NCI-H2227 (cell line): ENCODE data around the gene STAT3.
A peak's percentile ranks its signal among the peaks of the same experiment; 100 is the strongest.
"Not testable (repeated sequence)": the region's sequence is repeated elsewhere in the genome, so short reads cannot be mapped to it uniquely, and the experiment has no call there.

Experiments used
- DNase-seq: peaks from one replicate; lab custom pipeline; 2025; ENCODE audit not compliant: unreplicated experiment; lab: John Stamatoyannopoulos, UW

The STAT3 gene

DNA sequence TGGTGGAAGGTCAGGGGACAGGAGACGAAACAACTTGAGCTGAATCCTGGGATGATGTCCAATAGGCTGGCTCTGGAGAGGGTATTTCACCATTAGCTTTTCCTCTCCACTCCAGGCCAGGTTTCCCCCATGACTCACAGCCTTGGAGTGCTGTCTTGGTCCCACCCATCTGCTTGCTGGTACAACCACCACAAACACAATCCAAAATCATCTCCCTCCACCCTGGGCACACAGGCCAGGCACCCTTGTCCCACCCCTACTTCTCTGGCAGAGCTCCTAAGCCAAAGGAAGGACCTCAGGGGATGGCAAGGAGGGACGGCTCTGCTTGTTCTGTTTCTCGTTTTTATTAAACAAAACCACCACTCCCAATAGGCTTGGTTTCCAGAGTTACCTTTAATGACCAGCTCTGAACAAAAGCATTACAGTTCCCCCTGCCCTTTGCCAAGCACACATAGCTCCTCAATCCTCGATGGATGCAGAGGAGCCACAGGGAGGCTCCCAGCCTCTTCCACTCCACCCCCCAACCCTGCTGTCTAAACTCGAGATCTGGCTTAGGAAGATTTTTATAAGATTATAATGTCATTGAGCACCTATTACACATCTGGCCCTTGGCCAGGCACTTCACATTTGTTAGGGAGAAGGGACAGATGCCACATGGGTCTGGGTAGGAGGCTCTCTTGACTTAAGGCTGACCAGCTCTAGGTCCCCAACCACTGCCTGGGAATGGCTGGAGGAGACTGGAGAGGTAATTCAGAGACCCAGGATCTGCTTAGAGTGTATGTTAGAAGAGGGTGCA is 21.5 kb upstream of the STAT3 start:
- no peak for DNase-seq

DNA sequence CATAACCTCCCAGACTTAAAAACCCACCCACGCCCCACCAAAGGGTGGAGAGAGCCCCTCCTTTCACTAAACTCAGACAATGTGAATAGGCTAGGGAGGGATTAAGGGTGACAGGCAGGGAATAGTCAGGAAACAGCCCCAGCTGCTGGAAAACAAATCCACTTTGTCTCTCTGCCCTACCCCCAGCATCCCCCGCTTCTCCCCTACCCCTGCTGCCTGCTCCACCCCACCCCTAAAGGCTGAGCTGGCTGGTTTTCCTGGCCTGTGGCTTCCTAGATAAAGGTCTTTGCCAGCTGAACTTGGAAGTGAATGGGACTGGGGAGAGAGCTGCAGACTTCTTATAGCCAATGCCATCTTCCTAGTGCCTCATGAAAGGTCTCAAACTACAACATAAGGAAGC is 19.8 kb upstream of the STAT3 start:
- DNase-seq: no peak

DNA sequence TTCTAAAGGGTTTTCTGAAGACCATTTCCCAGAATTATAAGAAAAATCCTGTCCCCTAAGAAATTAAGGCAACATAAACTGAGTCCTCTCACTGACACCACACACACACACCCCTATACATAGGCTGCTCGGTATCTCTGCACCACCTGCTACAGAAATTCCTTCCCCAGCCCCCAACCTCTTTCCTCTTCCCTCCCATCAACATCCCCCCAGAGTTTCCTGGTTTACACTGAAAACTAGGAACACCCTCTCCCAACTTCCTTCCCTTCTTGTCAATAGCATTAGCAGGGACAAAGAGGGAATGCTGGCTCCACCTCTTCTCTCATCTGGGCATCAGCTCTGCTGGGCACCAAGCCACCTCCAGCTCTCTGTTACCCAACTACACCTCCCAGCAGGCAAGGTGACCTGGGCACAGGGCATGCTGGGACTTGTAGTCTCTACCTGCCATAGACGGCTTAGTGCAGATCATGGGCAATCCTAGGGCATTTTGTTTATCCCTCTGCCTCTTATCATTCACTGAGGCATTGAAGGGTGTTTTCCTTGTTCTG is 19.1 kb upstream of the STAT3 start:
- peak; percentile 76 for DNase-seq

DNA sequence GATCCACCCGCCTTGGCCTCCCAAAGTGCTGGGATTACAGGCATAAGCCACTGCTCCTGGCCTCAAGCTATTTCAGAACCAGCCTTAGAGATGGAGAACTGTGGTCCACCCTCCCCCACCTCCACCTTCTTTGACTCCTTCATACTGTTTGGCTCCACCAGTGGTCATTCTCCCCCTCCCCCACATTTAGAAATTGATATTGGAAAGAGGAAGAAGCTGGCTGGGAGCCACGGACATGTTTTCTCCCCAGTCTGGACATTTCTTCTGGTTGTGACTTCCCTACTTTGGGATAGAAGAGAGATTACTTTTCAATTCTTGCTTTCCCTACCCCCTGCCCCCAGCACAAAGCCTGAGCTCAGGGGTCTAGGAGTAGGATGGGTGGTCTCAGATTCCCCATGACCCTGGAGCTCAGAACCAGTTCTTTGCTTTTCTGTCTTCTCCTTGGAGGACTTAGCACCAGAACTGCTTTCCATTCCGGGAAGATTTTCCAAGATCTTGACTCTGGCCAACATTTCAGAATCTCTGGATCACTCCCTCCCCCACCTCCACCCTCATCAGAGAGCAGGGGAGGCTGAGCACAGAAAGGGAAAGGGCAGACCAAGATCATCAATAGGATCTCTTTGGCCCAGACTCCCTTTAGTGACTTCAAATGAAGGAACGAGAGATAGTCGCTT is 18.5 kb upstream of the STAT3 start:
- no peak for DNase-seq

DNA sequence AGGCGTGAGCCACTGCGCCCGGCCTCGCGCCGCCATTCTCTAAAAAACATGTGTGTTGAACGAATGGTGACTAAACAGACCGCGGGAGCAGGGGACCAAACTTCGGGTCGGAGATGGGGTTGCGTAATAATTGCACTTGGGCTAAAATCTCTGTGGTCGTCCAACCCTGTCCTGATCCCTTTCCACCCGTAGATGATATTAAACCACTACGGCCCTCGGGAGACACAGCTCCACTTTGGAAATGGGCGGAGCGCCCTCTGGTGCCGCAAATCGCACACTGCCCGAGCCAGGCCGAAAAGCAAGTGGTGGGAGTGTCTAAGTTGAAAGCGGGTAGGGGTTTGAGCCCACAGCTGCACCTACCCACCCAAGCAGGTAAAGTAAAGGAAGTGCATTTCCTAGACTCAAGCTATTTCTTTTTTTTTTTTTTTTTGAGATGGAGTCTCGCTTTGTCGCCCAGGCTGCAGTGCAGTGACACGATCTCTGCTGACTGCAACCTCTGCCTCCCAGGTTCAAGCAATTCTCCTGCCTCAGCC is 17.8 kb upstream of the STAT3 start:
- peak; percentile 71 for DNase-seq

DNA sequence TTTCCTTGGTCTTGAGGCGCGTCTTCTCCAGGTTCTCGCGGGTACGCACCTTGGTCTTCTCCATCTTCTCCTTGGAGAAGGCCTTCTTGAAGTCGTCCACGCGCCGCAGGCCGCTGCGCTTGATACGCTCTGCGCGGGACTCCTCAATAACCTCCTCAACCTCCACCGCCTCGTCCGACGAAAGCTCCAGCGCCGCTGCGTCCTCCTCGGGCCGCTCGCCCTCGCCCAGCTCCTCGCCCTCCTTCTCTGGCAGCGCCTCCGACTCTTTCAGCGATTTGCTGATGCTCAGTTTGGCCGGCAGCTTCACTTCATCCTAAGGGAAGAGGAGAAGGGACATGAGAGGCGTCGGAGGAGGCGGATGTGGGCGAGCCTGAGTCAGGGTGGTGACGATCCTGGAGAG is 16.8 kb upstream of the STAT3 start:
- no peak for DNase-seq

DNA sequence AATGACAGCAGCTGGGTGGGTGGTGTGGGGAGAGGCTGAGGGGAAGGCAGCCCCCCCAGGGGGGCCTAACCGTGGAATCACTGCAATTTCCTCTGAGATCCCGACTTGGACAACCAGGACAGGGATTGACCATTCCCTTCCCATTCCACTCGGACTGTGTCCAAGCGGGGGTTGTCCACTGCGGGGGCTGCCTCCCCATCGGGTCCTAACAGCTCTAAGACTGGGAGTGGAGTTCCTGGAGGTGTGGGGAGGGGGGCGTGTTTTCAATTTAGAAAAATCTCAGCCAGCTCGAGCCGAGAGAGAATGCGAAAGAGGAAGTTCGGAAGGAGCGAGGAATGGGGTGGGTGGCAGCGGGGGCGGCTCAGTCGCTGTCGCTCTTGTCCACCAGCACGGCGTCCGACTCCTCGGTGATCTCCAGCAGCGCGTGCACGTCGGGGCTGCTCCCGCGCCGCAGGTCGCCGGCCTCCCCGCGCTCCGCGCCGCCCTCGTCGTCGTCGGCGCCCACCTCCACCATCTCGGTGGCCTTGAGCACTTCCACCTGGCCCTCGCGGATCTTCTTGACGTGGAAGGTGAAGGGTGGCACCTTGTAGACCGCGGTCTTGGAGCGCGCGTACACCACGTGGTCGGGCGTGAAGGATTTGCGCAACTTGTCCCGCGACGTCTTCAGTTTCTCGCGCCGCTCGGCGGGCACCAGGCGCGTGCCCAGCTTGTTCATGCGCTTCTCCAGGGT is 16.2 kb upstream of the STAT3 start:
- DNase-seq: no peak

DNA sequence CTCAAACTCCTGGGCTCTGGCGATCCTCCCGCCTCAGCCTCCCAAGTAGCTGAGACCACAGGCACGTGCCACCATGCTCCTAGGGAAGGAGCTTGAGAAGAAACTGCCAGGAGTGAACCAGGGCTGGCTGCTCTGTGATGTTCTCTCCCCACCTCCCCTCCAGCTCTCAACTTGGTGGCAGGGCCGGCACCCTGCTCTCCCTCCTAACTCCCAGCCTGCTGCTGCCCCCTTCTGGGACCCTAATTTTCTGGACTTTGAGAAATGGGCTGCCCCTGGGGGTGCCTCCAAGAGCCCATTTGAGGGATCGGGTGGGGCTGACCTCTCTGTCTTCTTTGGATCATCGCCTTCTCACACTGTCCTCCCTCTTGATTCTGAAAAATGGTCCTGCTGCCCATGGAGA is 14.9 kb upstream of the STAT3 start:
- DNase-seq: no peak

DNA sequence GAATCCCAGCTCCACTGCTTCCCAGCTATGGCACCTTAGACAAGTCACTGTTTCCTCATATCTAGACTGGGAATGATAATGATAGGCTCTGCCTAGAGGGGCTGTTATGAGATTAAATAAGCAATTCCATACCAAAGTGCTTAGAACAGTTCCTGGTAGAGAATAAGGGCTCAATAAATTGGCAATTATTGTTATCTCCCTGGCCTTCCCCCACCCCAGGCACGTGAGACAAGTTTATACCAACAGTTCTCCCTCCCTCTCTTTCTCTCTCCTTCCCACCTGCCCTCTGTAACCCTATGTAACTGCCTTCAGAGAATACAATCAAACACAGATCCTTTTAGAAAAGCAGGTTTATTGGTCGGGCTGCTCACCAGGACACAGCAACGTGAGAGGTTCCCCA is 13.9 kb upstream of the STAT3 start:
- DNase-seq: peak; percentile 32

DNA sequence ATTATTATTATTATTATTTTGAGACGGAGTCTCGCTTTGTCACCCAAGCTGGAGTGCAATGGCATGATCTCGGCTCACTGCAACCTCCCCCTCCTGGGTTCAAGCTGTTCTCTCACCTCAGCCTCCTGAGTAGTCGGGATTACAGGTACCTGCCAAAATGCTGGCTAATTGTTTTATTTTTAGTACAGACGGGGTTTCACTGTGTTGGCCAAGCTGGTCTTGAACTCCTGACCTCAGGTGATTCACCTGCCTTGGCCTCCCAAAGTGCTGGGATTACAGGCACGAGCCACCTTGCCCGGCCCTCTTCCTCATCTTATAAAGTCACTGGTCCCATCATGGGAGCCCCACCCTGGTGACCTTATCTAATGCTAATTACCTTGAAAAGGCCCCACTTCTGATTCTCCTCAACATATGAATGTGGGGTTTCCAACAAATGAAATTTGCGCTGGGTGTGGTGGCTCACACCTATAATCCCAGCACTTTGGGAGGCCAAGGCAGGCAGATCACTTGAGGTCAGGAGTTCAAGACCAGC is 12.7 kb upstream of the STAT3 start:
- not testable (repeated sequence) for DNase-seq

DNA sequence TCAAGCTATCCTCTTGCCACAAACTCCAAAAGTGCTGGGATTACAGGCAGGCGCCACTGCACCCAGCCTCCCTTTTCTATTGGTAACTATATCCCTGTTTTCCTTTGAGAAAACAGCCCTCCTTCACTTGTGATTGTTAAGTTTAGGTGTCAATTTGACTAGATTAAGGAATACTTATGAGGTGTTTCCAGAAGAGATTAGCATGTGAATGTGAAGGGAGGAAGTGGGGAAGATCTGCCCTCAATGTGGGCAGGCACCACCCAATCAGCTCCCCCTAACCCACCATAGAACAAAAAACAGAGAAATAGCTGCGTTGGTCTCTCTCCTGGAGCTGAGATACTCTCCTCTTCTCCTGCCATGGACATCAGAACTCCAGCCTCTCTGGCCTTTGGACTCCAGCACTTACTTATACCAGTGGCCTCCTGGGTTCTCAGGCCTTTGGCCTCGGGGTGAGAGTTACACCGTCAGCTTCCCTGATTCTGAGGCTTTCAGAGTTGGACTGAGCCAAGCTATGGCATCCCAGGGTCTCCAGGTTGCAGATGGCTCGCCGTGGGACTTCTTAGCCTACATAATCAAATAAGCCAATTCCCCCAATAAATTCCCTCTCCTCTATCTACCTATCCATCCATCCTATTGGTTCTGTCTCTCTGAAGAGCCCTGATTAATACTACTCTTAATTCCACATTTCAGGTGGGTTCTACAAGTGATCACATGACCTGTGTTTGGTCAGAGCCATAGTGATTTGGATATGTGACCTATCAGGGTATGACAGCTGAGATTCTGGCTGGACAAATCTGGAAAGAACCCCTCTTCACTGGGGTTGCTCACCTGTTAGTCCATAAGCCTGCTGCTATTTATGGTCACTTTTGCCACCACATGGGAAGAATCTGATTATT is 12.0 kb upstream of the STAT3 start:
- no peak for DNase-seq

DNA sequence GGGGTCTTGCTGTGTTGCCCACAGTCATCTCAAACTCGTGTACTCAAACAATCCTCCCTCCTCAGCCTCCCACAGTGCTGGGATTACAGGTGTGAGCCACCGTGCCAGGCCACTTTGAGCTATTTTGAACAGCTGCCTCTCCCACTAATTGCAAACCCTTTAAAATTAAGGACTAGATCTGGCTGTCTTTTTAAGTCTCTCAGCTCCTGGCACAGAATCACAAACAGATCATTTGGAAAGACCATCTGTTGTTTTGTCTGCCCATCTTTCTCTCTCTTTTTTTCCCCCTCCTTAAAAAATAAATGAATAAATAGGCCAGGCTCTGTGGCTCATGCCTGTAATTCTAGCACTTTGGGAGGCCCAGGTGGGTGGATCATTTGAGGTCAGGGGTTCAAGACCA is 10.9 kb upstream of the STAT3 start:
- no peak for DNase-seq

DNA sequence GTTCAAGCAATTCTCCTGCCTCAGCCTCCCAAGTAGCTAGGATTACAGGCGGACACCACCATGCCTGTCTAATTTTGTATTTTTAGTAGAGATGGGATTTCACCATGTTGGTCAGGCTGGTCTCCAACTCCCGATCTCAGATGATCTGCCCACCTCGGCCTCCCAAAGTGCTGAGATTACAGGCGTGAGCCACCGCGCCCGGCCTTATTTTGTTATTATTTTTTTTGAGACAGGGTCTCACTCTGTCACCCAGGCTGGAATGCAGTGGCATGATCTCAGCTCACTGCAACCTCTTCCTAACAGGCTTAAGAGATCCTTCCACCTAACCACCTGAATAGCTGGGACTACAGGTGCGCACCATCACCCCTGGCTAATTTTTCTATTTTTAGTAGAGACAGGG is 7.4 kb upstream of the STAT3 start:
- not testable (repeated sequence) for DNase-seq

DNA sequence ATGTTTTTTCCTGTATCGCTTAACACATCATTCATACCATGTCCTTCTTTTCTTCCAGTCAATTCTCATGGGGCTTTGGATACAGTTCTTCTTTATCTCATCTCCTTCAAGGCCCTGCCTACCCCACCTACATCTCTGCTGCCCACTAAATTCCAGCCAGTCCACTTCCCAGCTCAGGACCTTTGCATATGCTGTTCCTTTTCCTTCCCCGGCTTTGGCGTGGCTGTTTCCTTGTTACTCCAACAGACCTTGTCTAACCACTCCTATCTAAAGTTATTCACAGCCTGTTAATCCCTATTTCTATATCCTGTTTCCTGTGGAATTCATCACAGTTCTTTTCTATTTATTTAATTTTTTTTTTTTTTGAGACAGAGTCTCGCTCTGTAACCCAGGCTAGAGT is 6.6 kb upstream of the STAT3 start:
- DNase-seq: no peak

DNA sequence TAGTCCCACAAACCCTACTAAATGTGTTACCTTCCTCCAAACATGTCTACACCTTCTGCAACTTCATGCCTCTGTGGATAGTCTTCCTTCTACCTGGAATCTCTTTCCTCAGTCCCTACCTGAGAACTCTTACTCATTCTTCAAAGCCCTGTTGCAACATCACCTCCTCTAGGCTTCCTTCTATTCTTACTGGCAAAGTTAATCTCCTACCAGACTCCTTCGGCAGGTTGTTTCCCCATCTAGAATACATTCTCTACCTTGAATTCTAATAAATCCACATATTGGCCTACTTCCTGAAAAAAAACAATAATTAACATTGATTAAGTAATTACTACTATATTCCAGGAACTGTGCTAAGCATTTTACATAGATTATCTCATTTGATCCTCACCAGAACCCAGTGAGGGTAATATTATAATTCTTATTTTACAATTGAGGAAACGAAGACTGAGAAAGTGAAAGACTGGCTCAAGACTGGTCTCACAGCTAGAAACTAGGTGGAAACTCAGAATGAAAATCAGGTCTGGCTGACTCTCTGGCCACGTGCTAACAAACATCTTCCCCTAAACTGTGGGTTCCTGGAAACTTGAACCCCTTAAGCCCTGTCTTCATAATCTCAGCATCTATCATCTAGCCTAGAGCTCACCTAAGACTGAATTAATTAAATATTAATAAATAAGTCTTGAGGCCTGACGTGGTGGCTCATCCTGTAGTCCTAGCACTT is 4.6 kb upstream of the STAT3 start:
- no peak for DNase-seq

DNA sequence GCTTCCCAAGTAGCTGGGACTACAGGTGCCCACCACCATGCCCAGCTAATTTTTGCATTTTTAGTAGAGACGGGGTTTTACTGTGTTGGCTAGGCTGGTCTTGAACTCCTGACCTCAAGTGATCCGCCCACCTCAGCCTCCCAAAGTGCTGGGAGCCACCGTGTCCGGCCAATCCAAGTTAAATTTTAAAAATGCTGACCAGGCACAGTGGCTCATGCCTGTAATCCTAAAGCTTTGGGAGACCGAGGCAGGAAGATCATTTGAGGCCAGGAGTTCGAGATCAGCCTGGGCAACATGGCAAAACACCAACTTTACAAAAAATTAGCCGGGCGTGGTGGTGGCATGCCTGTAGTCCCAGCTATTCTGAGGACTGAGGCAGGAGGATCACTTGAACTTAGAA is 3.2 kb upstream of the STAT3 start:
- DNase-seq: not testable (repeated sequence)

DNA sequence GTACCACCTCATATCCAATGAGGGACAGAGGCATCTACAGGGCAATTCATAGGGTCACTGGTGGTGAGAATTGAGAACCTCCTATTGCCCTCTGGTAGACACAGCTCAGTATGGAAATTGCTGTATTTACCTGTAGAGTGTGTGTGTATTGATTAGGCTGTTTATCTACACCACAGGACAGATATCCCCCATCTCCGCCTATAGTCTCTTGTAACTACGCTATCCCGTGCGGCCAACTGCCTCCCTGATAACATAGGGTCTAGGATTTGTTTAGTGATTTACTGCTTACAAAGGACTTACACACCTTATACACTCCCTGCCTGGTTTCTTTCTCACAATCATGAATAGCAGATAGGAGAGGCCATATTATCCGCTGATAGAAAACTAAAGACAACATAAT is 1.7 kb upstream of the STAT3 start:
- DNase-seq: no peak

DNA sequence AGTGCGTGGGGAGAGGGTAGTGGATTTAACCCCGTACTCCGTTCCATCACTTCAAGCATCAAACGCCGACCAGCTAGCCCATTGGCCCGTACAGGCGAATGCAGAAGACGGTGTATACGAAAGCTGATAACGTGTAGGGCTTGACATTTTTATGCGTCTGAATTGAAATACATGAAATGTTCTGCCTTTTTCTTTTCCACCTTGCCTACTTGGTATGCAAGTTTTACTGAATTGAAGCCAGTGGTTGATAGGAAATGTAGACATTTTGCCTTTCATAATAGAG is 834 bp upstream of the STAT3 start:
- DNase-seq: no peak

DNA sequence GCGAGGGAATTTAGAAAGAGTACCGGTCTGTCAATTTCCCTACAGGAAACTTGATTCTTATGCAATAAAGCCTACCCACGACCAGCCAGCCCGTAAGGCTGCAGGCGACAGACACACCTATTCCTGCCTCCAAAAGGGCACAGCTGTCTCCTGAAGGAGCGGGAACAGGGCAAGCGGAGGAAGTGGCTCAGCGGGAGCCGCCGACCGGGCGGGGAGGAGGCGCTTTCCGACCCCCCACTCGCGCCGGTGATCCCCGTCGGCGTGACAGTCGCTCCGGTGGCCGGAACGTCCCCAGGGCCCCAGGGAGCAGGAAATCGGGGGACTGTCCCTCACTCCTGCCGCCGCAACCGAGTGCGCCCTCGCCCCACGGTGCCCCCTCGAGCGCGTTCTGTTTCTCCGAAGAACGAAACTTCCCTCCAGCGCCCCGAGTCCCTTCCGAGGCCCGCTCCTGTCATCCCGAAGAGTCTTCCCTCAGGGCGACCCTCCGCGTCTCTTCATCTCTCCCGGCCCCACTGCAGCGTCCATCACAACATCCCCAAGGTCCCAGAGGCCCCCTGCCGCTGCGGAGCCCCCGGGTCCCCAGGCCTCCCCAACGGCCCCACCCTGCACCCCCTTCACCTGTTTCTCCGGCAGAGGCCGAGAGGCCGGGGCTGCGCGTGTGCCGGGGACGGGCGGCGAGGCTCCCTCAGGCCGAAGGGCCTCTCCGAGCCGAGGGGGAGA is 421 bp downstream of the STAT3 start:
- DNase-seq: peak; percentile 54
